LNCAP (cell line): ENCODE measurements around the gene FBL.

Experiments
- CTCF ChIP-seq: fragments of 450-650 bp; IDR thresholded peaks from 2 replicates; pipeline ENCODE4 v1.5.1; 2017; ENCODE audit warnings: mild to moderate bottlenecking

FBL gene

DNA sequence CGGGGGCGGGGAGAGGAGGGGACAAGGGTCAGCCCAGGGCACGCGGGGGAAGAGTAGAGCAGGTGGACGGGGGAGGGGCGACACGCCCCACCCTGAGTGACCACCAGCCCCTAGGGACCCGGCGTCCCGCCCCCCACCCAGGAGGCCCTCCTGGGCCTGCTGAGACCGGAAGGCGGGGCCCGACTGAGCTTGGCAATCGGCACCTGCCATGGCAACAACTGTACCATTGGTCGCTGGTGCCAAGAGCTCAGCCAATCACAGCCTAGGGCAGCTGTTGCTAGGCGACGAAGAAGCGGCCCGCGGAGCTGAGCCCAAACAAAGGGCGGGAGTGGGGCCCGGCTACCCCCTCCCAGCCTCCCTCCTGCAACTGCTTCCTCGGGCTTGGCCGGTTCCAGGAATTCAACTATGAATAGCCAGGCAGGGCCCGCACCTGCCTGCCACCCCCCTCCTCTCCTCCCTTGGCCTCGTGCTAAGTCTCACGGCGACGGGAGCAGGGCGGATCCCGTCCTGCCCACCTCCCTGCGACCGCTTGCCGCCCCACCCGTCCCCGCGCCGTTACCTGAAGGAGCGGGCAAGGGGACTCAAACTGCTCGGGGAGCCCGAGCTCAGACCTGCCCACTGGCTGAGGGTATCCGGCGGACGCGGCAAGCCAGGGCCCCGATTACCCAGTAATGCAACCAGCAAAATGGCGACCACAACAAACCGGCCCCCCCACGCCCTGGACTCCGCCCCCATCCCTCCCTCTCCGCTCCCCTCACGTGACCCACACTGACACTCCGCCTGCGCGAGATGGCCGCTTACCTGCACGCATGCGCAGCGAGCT, 12.5 kb downstream of the FBL start, which contains the start of gene DYRK1B:
DYRK1B (minus strand) TSS at position 699 of the 823 bp plus-strand sequence. CDS start 2,295 bp downstream, outside the sequence.
- no peak for TF ChIP-seq CTCF

GRCh38 chr19:39833160-39833463, 13.1 kb downstream of the FBL start:
- TF ChIP-seq CTCF: no peak

DNA sequence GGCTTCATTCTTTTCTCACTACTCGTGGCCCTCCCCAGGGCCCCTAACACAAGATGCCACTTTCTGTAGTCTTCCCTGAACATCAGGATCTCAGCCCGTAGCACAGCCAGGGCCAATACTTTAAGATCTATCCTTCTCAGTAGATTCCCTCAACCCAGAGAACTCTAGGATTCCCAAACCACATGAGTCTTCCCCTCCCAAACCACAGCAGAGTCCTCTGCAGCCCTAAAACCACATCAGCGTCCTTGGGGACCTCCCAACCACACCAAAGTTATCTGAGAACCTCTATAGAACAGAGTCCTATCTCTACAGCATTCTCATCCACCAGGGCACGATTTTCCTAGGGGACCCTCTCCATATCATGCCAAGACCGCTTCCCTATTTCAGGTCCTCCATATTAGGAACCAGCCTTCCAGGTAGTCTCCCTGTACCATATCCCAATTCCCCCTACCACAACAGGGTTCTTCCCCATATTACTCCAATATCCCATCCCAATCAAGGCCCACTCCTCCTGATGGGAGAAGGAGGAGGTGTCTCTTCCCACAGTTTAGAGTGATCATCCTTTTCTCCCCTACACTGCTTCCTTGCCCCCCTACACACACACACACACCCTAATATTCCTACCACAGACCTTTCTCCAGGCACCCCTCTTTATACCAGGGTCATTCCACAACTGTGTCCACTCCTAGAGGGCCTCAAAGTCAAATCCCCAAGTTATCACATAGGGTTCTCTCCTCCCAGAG, 13.7 kb downstream of the FBL start:
- no peak for TF ChIP-seq CTCF

GRCh38 chr19:39831679-39832078, 14.5 kb downstream of the FBL start:
- TF ChIP-seq CTCF: no peak

- no peak for TF ChIP-seq CTCF
Measured at GRCh38 chr19:39830847-39831246, 15.3 kb downstream of the FBL start.

- TF ChIP-seq CTCF: no peak
Measured at GRCh38 chr19:39830406-39830805, 15.8 kb downstream of the FBL start.

DNA sequence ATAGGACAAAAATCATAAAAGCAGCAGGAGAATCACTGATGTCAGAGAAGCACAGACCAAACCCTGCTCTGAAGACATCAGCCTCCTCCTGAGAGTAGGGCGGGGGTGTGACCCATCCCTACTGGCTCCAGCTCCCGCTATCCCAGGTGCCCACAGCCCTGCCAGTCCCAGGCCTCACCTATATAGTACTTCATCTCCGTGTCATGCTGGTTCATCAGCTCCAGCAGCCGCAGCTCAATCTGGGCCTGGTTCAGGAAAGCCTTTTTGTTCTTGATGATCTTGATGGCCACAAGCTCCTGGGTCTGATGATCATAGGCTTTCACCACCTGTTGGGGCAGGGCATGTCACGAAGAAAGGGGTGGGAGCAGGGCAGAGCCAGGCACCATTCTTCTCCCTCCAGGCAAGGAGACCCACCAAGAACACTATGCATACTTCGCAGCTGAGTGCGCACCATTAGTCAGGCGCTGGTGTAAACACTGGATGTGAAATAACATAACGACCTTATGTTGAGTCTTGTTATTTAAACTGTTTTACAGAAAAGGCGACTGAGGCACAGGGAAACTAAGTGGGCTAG, 16.4 kb downstream of the FBL start:
- TF ChIP-seq CTCF: no peak
